Astrocyte (in vitro differentiated cells and primary cell): Measurements from ENCODE around the gene QSER1. TPM values are rescaled to one million over a fixed set of nuclear protein-coding genes. Genes with fewer than 3 reads are reported as not detected.

Experiments
- DNase-seq: peaks from one replicate; pipeline ENCODE4 v3.0.0-alpha.2; 2010; ENCODE audit warnings: low read depth
- FAIRE-seq: peaks from 2 replicates; lab custom pipeline; 2011; peaks lifted over from hg19 to GRCh38; lab: Jason Lieb, UNC
- H2AFZ ChIP-seq: 2 replicates; pipeline ENCODE4 v1.6.0; 2012; ENCODE audit warnings: low read depth, low read length, inconsistent platforms
- H3K27ac ChIP-seq: 2 replicates; pipeline ENCODE4 v1.5.1; 2011; ENCODE audit warnings: low read depth, low read length, inconsistent platforms
- H3K27me3 ChIP-seq: 2 replicates; pipeline ENCODE4 v1.6.0; 2011; ENCODE audit warnings: low read length, inconsistent platforms; ENCODE audit not compliant: insufficient read depth
- H3K36me3 ChIP-seq: 2 replicates; pipeline ENCODE4 v1.5.1; 2011; ENCODE audit warnings: low read length, inconsistent platforms; ENCODE audit not compliant: insufficient read depth
- H3K4me1 ChIP-seq: 2 replicates; pipeline ENCODE4 v1.5.1; 2011; ENCODE audit warnings: low read length, inconsistent platforms; ENCODE audit not compliant: insufficient read depth
- H3K4me2 ChIP-seq: 2 replicates; pipeline ENCODE4 v1.6.0; 2012; ENCODE audit warnings: low read length, inconsistent platforms
- H3K4me3 ChIP-seq: 2 replicates; pipeline ENCODE4 v1.5.1; 2011; ENCODE audit warnings: low read depth, mild to moderate bottlenecking, low read length, inconsistent platforms; ENCODE audit not compliant: insufficient read depth
- H3K79me2 ChIP-seq: 2 replicates; pipeline ENCODE4 v1.6.0; 2012; ENCODE audit warnings: mild to moderate bottlenecking, low read length, inconsistent platforms; ENCODE audit not compliant: insufficient read depth
- H3K9ac ChIP-seq: 2 replicates; pipeline ENCODE4 v1.6.0; 2012; ENCODE audit warnings: mild to moderate bottlenecking, low read length, inconsistent platforms
- H3K9me3 ChIP-seq: 2 replicates; pipeline ENCODE4 v1.5.1; 2012; ENCODE audit warnings: low read depth, mild to moderate bottlenecking, low read length, inconsistent platforms; ENCODE audit not compliant: insufficient read depth
- H4K20me1 ChIP-seq: 2 replicates; pipeline ENCODE4 v1.6.0; 2012; ENCODE audit warnings: low read length, inconsistent platforms; ENCODE audit not compliant: insufficient read depth
- H3K27ac Mint-ChIP-seq: one replicate; pipeline ENCODE4 v1.8.0; 2021; ENCODE audit warnings: mild to moderate bottlenecking, mixed read lengths; ENCODE audit not compliant: unreplicated experiment
- H3K27me3 Mint-ChIP-seq: one replicate; pipeline ENCODE4 v1.8.0; 2021; ENCODE audit warnings: low read depth, mixed read lengths; ENCODE audit not compliant: unreplicated experiment
- H3K36me3 Mint-ChIP-seq: one replicate; pipeline ENCODE4 v1.8.0; 2021; ENCODE audit warnings: low read depth, mixed read lengths; ENCODE audit not compliant: unreplicated experiment
- H3K4me1 Mint-ChIP-seq: one replicate; pipeline ENCODE4 v1.8.0; 2021; ENCODE audit warnings: low read depth, mixed read lengths; ENCODE audit not compliant: unreplicated experiment
- H3K4me3 Mint-ChIP-seq: one replicate; pipeline ENCODE4 v1.8.0; 2021; ENCODE audit warnings: mild to moderate bottlenecking, moderate library complexity, mixed read lengths; ENCODE audit not compliant: unreplicated experiment
- H3K9me3 Mint-ChIP-seq: one replicate; pipeline ENCODE4 v1.8.0; 2021; ENCODE audit warnings: mild to moderate bottlenecking, mixed read lengths; ENCODE audit not compliant: unreplicated experiment
- EZH2 ChIP-seq: IDR thresholded peaks from 2 replicates; pipeline ENCODE4 v1.6.1; 2012; ENCODE audit warnings: mild to moderate bottlenecking, low read length, inconsistent platforms; ENCODE audit not compliant: insufficient read depth
- total RNA-seq: library from RNA; stranded (reverse); gene quantifications from 2 replicates; pipeline ENCODE4 v1.2.1, GENCODE V29; 2021
- TF ChIP-seq, protein P1 (sequence below): IDR thresholded peaks from 2 replicates; pipeline ENCODE4 v1.5.1; 2011; ENCODE audit warnings: low read depth, mild to moderate bottlenecking, inconsistent platforms, low read length, moderate library complexity; ENCODE audit not compliant: insufficient read depth

QSER1 gene
- total RNA-seq, 1 donor from 2014 or later, result 35.7 TPM

DNA sequence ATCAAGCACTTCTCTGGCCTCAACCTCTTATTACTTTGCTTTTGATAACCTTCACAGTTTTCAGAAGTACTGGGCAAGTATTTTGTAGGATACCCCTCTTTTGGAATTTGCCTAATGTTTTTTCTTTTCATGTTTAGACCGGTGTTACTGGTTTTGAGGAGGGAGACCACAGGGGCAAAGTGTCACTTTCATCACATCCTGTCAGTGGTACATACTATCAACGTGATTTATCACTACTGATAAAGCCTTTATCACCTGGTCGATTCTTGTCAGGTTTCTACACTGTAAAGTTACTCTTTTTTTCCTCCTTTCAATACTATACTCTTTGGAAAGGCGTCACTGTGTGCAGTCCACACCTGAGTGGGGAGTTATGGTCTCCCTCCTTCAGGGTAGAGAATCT is 26.7 kb downstream of the QSER1 start:
- Histone ChIP-seq H3K4me2 (no peak overlapping the region), H3K4me3 (no peak overlapping the region), H3K36me3 (no peaks in the 10 kb centered on the region), H3K9me3 (no peaks in the 10 kb centered on the region), H2AFZ (no peak overlapping the region), H3K27ac (no peak overlapping the region), H3K79me2 (peaks cover 76% of the 10 kb centered on the region), H3K27me3 (no peaks in the 10 kb centered on the region), H3K9ac (no peak overlapping the region), H4K20me1 (peaks cover 31% of the 10 kb centered on the region), H3K4me1 (peaks cover 4% of the 10 kb centered on the region)
- Mint-ChIP-seq H3K27ac (no peak overlapping the region), H3K9me3 (no peaks in the 10 kb centered on the region), H3K36me3 (no peaks in the 10 kb centered on the region), H3K27me3 (no peaks in the 10 kb centered on the region), H3K4me1 (peaks cover 10% of the 10 kb centered on the region), H3K4me3 (no peak overlapping the region)
- no peak for DNase-seq
- no peak for FAIRE-seq
- TF ChIP-seq, protein P1, sequence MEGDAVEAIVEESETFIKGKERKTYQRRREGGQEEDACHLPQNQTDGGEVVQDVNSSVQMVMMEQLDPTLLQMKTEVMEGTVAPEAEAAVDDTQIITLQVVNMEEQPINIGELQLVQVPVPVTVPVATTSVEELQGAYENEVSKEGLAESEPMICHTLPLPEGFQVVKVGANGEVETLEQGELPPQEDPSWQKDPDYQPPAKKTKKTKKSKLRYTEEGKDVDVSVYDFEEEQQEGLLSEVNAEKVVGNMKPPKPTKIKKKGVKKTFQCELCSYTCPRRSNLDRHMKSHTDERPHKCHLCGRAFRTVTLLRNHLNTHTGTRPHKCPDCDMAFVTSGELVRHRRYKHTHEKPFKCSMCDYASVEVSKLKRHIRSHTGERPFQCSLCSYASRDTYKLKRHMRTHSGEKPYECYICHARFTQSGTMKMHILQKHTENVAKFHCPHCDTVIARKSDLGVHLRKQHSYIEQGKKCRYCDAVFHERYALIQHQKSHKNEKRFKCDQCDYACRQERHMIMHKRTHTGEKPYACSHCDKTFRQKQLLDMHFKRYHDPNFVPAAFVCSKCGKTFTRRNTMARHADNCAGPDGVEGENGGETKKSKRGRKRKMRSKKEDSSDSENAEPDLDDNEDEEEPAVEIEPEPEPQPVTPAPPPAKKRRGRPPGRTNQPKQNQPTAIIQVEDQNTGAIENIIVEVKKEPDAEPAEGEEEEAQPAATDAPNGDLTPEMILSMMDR, result no peak
- no peak for TF ChIP-seq EZH2

DNA sequence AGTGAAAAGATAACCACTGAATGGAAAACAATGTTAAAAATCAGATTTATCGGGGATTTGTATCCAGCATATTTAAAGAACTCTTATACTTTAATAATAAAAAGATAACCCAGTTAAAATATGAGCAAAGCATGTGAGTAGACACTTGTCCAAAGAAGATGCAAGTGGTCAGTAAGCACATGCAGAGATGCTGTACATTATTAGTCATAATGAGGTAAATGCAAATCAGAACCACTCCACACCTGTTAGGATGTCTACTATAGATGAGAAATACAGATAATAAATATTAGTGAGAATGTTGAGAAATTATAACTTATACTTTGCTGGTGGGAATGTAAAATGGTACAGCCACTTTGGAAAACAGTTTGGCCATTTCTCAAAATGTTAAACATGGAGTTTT is 28.0 kb downstream of the QSER1 start:
- Histone ChIP-seq H3K9ac (no peak overlapping the region), H3K27me3 (no peaks in the 10 kb centered on the region), H3K79me2 (peaks cover 72% of the 10 kb centered on the region), H3K4me3 (no peak overlapping the region), H3K9me3 (no peaks in the 10 kb centered on the region), H2AFZ (no peak overlapping the region), H3K36me3 (no peaks in the 10 kb centered on the region), H3K4me2 (no peak overlapping the region), H3K4me1 (peaks cover 4% of the 10 kb centered on the region), H4K20me1 (peaks cover 38% of the 10 kb centered on the region), H3K27ac (no peak overlapping the region)
- no peak overlapping the region for H3K27ac Mint-ChIP-seq
- H3K27me3 Mint-ChIP-seq, result no peaks in the 10 kb centered on the region
- FAIRE-seq (no peak), DNase-seq (no peak)
- no peaks in the 10 kb centered on the region for H3K9me3 Mint-ChIP-seq
- no peaks in the 10 kb centered on the region for H3K36me3 Mint-ChIP-seq
- no peak for TF ChIP-seq EZH2
- TF ChIP-seq, protein P1, result no peak
- H3K4me1 Mint-ChIP-seq, result peaks cover 10% of the 10 kb centered on the region
- no peak overlapping the region for H3K4me3 Mint-ChIP-seq

DNA sequence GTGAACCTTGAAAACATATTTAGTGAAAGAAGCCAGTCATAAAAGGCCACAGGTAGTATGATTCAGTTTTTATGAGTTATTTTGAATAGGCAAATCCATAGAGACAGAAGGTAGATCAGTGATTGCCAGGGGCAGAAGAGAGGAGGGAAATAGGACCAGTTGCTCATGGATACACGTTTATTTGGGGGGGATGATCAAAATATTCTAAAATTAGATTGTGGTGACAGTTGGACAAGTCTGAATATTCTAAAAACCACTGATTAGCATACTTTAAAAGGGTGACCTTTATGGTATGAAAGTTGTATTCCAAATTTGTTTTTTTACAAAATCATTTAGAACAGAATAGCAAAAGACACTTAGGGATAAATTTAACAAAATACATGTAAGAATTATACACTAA is 28.6 kb downstream of the QSER1 start:
- FAIRE-seq (no peak), DNase-seq (no peak)
- Histone ChIP-seq H3K4me1 (peaks cover 4% of the 10 kb centered on the region), H2AFZ (no peak overlapping the region), H3K9ac (no peak overlapping the region), H3K9me3 (no peaks in the 10 kb centered on the region), H3K36me3 (no peaks in the 10 kb centered on the region), H3K27me3 (no peaks in the 10 kb centered on the region), H3K79me2 (peaks cover 72% of the 10 kb centered on the region), H3K4me3 (no peak overlapping the region), H3K27ac (no peak overlapping the region), H3K4me2 (no peak overlapping the region), H4K20me1 (peaks cover 43% of the 10 kb centered on the region)
- Mint-ChIP-seq H3K9me3 (no peaks in the 10 kb centered on the region), H3K27me3 (no peaks in the 10 kb centered on the region), H3K36me3 (no peaks in the 10 kb centered on the region), H3K4me3 (no peak overlapping the region), H3K4me1 (peaks cover 10% of the 10 kb centered on the region), H3K27ac (no peak overlapping the region)
- TF ChIP-seq, protein P1, result no peak
- no peak for TF ChIP-seq EZH2
